OCI-LY3 (cell line): ENCODE measurements around the gene PAGE2.

Experiments
- H2AFZ ChIP-seq: fragments of 200-600, 300-600 bp; shearing (Covaris generic); 2 replicates; pipeline ENCODE4 v1.6.0; 2014; ENCODE audit warnings: antibody characterized with exemption, low read depth, low read length
- H3K27ac ChIP-seq: fragments of 200-600, 300-600 bp; sonication (generic); 2 replicates; pipeline ENCODE4 v1.5.1; 2014; ENCODE audit warnings: mild to moderate bottlenecking, low read length, moderate library complexity, mixed read lengths
- H3K27me3 ChIP-seq: fragments of 200-600, 300-600 bp; sonication (generic); 2 replicates; pipeline ENCODE4 v1.6.1; 2014; ENCODE audit warnings: low read depth, low read length, mixed read lengths
- H3K36me3 ChIP-seq: fragments of 200-600, 300-600 bp; sonication (generic); replicated peaks from 2 replicates; pipeline ENCODE3; 2014; ENCODE audit warnings: low read depth, low read length, mixed read lengths
- H3K4me1 ChIP-seq: fragments of 300-600, 200-600 bp; sonication (generic); 2 replicates; pipeline ENCODE4 v1.6.1; 2014; ENCODE audit warnings: low read length, mixed read lengths
- H3K4me2 ChIP-seq: fragments of 200-600, 300-600 bp; sonication (generic); 2 replicates; pipeline ENCODE4 v1.6.1; 2014; ENCODE audit warnings: low read length, mixed read lengths
- H3K4me3 ChIP-seq: fragments of 300-600, 200-600 bp; sonication (generic); 2 replicates; pipeline ENCODE4 v1.5.1; 2014; ENCODE audit warnings: antibody characterized with exemption, mild to moderate bottlenecking, low read length, moderate library complexity
- H3K79me2 ChIP-seq: fragments of 300-600, 200-600 bp; shearing (Covaris generic); 2 replicates; pipeline ENCODE4 v1.6.1; 2014; ENCODE audit warnings: mild to moderate bottlenecking, low read length, mixed read lengths
- H3K9ac ChIP-seq: fragments of 300-600, 200-600 bp; shearing (Covaris generic); 2 replicates; pipeline ENCODE4 v1.6.0; 2014; ENCODE audit warnings: mild to moderate bottlenecking, low read length, moderate library complexity
- H3K9me3 ChIP-seq: fragments of 200-600, 300-600 bp; shearing (Covaris generic); 2 replicates; pipeline ENCODE4 v1.6.1; 2014; ENCODE audit warnings: low read length, mixed read lengths; ENCODE audit not compliant: insufficient read depth
- H4K20me1 ChIP-seq: fragments of 200-600, 300-600 bp; sonication (generic); 2 replicates; pipeline ENCODE4 v1.6.1; 2016; ENCODE audit warnings: low read length, mixed read lengths; ENCODE audit not compliant: insufficient read depth
- CTCF ChIP-seq: fragments of 200-600, 300-600 bp; sonication (generic); IDR thresholded peaks from 2 replicates; pipeline ENCODE4 v1.5.1; 2014; ENCODE audit warnings: antibody characterized with exemption, low read length, low read depth
- EZH2phosphoT487 ChIP-seq: fragments of 200-600 bp; shearing (Covaris generic); IDR thresholded peaks from 2 replicates; pipeline ENCODE4 v1.6.1; 2018; ENCODE audit warnings: antibody characterized with exemption, mixed run types, low read depth

PAGE2 gene

DNA sequence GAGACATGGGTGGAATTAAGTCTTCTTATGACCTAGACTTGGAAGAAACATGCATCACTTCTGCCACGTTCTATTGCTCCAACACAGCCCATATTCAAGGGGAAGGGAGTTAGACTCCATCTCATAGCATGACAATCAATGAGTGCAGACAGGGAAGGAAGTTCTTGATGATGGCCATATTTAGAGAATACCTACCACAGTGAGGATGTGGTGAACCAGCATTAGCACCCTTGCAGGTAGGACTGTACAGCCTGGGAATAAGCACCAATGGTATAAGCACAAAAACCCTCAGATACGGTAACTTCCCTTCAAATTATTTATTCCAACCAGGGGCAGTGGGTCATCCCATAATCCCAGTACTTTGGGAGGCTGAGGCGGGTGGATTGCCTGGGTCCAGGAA, 29.8 kb downstream of the PAGE2 start:
- H3K9ac ChIP-seq, result no peak overlapping the region
- H3K4me2 ChIP-seq, result no peak overlapping the region
- no peaks in the 10 kb centered on the region for H3K79me2 ChIP-seq
- no peaks in the 10 kb centered on the region for H3K27me3 ChIP-seq
- H3K9me3 ChIP-seq, result no peaks in the 10 kb centered on the region
- no peak overlapping the region for H3K4me3 ChIP-seq
- H2AFZ ChIP-seq, result no peak overlapping the region
- no peaks in the 10 kb centered on the region for H4K20me1 ChIP-seq
- H3K36me3 ChIP-seq, result no peaks in the 10 kb centered on the region
- TF ChIP-seq EZH2phosphoT487, result no peak
- no peak for TF ChIP-seq CTCF
- H3K27ac ChIP-seq, result no peak overlapping the region
- H3K4me1 ChIP-seq, result peaks cover 5% of the 10 kb centered on the region; the same call in 1 of the 2 replicates

DNA sequence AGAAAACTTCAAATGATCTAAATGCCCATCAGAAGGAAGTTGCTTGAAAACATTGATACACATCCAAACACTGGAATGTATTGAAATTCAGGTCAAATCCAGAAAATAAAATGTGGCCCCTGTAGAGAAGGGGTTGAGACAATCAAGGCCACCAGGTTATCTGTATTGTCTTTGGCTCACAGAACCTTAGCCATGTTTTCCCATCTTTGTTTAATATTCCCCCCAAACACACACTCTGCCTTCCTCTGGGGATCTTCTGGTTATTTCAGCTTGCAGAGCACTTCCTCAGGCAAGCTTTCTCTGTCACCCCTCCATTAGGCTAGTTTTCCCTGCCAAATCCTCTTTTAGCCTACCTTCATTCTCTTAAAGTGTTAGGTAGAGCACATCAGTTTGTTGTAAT, 30.5 kb downstream of the PAGE2 start:
- H3K27me3 ChIP-seq, result no peaks in the 10 kb centered on the region
- TF ChIP-seq EZH2phosphoT487, result no peak
- no peak for TF ChIP-seq CTCF
- no peak overlapping the region for H3K4me3 ChIP-seq
- no peak overlapping the region for H3K27ac ChIP-seq
- H4K20me1 ChIP-seq, result no peaks in the 10 kb centered on the region
- no peak overlapping the region for H3K4me2 ChIP-seq
- no peaks in the 10 kb centered on the region for H3K4me1 ChIP-seq
- H3K9ac ChIP-seq, result no peak overlapping the region
- no peaks in the 10 kb centered on the region for H3K9me3 ChIP-seq
- no peaks in the 10 kb centered on the region for H3K36me3 ChIP-seq
- H3K79me2 ChIP-seq, result no peaks in the 10 kb centered on the region
- H2AFZ ChIP-seq, result no peak overlapping the region

DNA sequence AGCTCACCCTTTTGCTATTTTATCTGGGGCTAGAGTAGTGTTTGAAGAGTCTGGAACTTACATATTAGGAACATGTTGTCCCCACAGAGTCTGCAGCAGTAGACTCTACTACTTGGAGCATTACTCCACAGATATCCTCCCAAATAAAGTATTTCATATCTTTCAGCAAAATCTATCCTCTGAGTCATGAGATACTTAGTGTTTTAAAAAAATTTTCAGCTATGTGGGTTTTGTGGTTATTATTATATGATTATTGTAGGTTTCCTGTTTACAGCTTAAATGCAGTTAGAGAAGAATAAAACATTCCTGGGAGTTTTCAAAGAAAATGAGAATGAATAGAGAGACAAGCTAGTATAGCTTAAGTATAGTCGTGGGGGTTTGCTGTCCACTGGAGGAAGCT, 30.9 kb downstream of the PAGE2 start:
- no peak for TF ChIP-seq CTCF
- no peak for TF ChIP-seq EZH2phosphoT487
- Histone ChIP-seq H3K4me3 (no peak overlapping the region), H3K27me3 (no peaks in the 10 kb centered on the region), H3K36me3 (no peaks in the 10 kb centered on the region), H2AFZ (no peak overlapping the region), H3K79me2 (no peaks in the 10 kb centered on the region), H3K9me3 (no peaks in the 10 kb centered on the region), H3K4me1 (no peaks in the 10 kb centered on the region), H4K20me1 (no peaks in the 10 kb centered on the region), H3K9ac (no peak overlapping the region), H3K4me2 (no peak overlapping the region), H3K27ac (no peak overlapping the region)

DNA sequence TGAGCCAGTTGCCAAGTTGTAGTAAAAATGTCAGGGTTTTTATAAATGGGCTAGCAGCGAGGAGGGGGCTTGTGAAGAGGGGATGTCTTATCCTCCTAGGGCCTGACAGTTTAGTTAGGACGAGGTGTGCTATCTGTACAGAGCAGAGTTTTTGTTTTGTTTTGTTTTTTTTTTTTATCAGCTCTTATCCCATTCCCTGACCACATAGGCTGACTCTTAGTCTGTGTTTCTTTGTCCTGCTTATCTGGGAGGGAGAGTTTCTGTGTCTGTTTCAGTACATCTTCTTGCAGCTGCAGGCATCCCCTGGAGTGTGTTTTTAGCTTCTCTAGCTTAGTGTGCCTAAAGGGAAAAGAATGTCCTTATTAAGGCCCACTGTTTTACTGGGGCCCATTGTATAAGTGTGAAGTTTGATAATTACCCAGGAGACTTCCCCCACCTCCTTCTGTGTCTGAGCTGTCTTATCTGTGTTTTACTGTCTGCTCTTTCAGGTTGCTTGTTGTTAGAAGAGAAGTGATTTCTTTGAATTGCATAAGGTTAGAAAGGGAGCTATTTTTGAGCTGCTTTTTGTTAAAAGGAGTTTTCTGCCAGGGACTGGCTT, 32.0 kb downstream of the PAGE2 start:
- TF ChIP-seq EZH2phosphoT487 (no peak), CTCF (no peak)
- no peaks in the 10 kb centered on the region for H3K36me3 ChIP-seq
- no peaks in the 10 kb centered on the region for H3K79me2 ChIP-seq
- H3K4me3 ChIP-seq, result no peak overlapping the region
- H3K27me3 ChIP-seq, result no peaks in the 10 kb centered on the region
- H3K4me1 ChIP-seq, result no peaks in the 10 kb centered on the region
- no peaks in the 10 kb centered on the region for H3K9me3 ChIP-seq
- H3K27ac ChIP-seq, result no peak overlapping the region
- H4K20me1 ChIP-seq, result no peaks in the 10 kb centered on the region
- H3K9ac ChIP-seq, result no peak overlapping the region
- H2AFZ ChIP-seq, result no peak overlapping the region
- no peak overlapping the region for H3K4me2 ChIP-seq
